ENCODE data around the gene AGRN. TPM values are rescaled to one million over a fixed set of nuclear protein-coding genes. Genes with fewer than 3 reads are reported as not detected.

The AGRN gene
- polyA plus RNA-seq, 1 experiment: 28.3 TPM

- POLR2A ChIA-PET: no interaction called here
- Histone ChIP-seq H3K4me3 (ENCODE audit: low read depth, low read length) (no peak overlapping the region), H3K9me3 (ENCODE audit: control insufficient read depth, insufficient read depth, low read length) (no peaks in the 10 kb centered on the region; the same call in 1 of the 2 replicates), H3K27me3 (ENCODE audit: control insufficient read depth, insufficient read depth, low read length) (no peaks in the 10 kb centered on the region), H3K27ac (ENCODE audit: low read depth, low read length) (no peak overlapping the region)
- no peak for DNase-seq (ENCODE audit: low read depth, low spot score)
- CTCF ChIA-PET: no interaction called here
- no peak for TF ChIP-seq CTCF (IDR thresholded peaks at IDR 0.05; ENCODE audit: low read depth, low read length)
These were observed 15.5 kb downstream of the AGRN start for GRCh38 chr1:1035291-1035943.

- CTCF ChIA-PET: interaction anchor here (1.5 to 1.9 kb wide), 2 partner anchors 35 to 53 kb away, joined by 4 to 7 read pairs; no protein-coding TSS in a partner anchor
These were observed 17.7 kb downstream of the AGRN start for GRCh38 chr1:1037366-1038327.

GRCh38 chr1:1038694-1039093, 18.8 kb downstream of the AGRN start:
- CTCF ChIA-PET: interaction anchor here (1.5 to 1.9 kb wide), 2 partner anchors 36 to 54 kb away, joined by 4 to 7 read pairs; no protein-coding TSS in a partner anchor
- no peak overlapping the region for H3K4me3 ChIP-seq (ENCODE audit: low read depth, low read length)
- H3K9me3 ChIP-seq (ENCODE audit: control insufficient read depth, insufficient read depth, low read length): peaks cover 3% of the 10 kb centered on the region; the same call in 1 of the 2 replicates
- no peak for DNase-seq (ENCODE audit: low read depth, low spot score)
- TF ChIP-seq CTCF (IDR thresholded peaks at IDR 0.05; ENCODE audit: low read depth, low read length): no peak
- POLR2A ChIA-PET: interaction anchor here (0.8 kb wide), 1 partner anchor 201 kb away, joined by 5 read pairs; no protein-coding TSS in a partner anchor
- H3K27ac ChIP-seq (ENCODE audit: low read depth, low read length): no peak overlapping the region
- H3K27me3 ChIP-seq (ENCODE audit: control insufficient read depth, insufficient read depth, low read length): no peaks in the 10 kb centered on the region

More at GRCh38 chr1:1037366-1038327, 17.7 kb downstream of the AGRN start:
- DNase-seq (ENCODE audit: low read depth, low spot score): no peak
- TF ChIP-seq CTCF (IDR thresholded peaks at IDR 0.05; ENCODE audit: low read depth, low read length): no peak
- POLR2A ChIA-PET: no interaction called here
- H3K27me3 ChIP-seq (ENCODE audit: control insufficient read depth, insufficient read depth, low read length): no peaks in the 10 kb centered on the region
- H3K9me3 ChIP-seq (ENCODE audit: control insufficient read depth, insufficient read depth, low read length): no peaks in the 10 kb centered on the region; the same call in 1 of the 2 replicates
- H3K27ac ChIP-seq (ENCODE audit: low read depth, low read length): no peak overlapping the region
- H3K4me3 ChIP-seq (ENCODE audit: low read depth, low read length): no peak overlapping the region

GRCh38 chr1:1039145-1039910, 19.4 kb downstream of the AGRN start:
- H3K4me3 ChIP-seq (ENCODE audit: low read depth, low read length): no peak overlapping the region
- DNase-seq (ENCODE audit: low read depth, low spot score): no peak
- POLR2A ChIA-PET: interaction anchor here (0.7 to 1.6 kb wide), 4 partner anchors 8 to 200 kb away, joined by 3 to 8 read pairs (median 4); no protein-coding TSS in a partner anchor
- no peak overlapping the region for H3K27ac ChIP-seq (ENCODE audit: low read depth, low read length)
- no peak for TF ChIP-seq CTCF (IDR thresholded peaks at IDR 0.05; ENCODE audit: low read depth, low read length)
- H3K9me3 ChIP-seq (ENCODE audit: control insufficient read depth, insufficient read depth, low read length): peaks cover 3% of the 10 kb centered on the region; the same call in 1 of the 2 replicates
- H3K27me3 ChIP-seq (ENCODE audit: control insufficient read depth, insufficient read depth, low read length): no peaks in the 10 kb centered on the region
- CTCF ChIA-PET: interaction anchor here (1.1 to 1.3 kb wide), 2 partner anchors 24 to 55 kb away, joined by 3 to 4 read pairs; no protein-coding TSS in a partner anchor
